Activated T-helper 1 cell treated with Interleukin-2 at 50 U/mL for 16 hours (primary cell): ENCODE measurements around the gene HSPA6.
"Not testable (repeated sequence)": the region's sequence is repeated elsewhere in the genome, so short reads cannot be mapped to it uniquely, and the experiment has no call there.

Experiments used
- DNase-seq: peaks from one replicate; pipeline ENCODE4 v3.0.0-alpha.2; 2020; ENCODE audit warnings: low read depth

Gene HSPA6

GRCh38 chr1:161503394-161503748, 21.0 kb upstream of the HSPA6 start:
- DNase-seq, result no peak

- no peak for DNase-seq
Measured at GRCh38 chr1:161505686-161506085, 18.7 kb upstream of the HSPA6 start.

GRCh38 chr1:161506336-161507223, 17.8 kb upstream of the HSPA6 start:
- DNase-seq, result no peak

GRCh38 chr1:161510477-161510876, 13.9 kb upstream of the HSPA6 start:
- DNase-seq, result no peak

- no peak for DNase-seq
Measured at GRCh38 chr1:161511018-161511755, 13.2 kb upstream of the HSPA6 start.

GRCh38 chr1:161511756-161512060, 12.6 kb upstream of the HSPA6 start:
- no peak for DNase-seq

- DNase-seq, result not testable (repeated sequence)
Measured at GRCh38 chr1:161512636-161513447, 11.5 kb upstream of the HSPA6 start.

- not testable (repeated sequence) for DNase-seq
Measured at GRCh38 chr1:161513448-161513780, 10.9 kb upstream of the HSPA6 start.

GRCh38 chr1:161513953-161514352, 10.4 kb upstream of the HSPA6 start:
- not testable (repeated sequence) for DNase-seq

GRCh38 chr1:161523041-161523816, 1.1 kb upstream of the HSPA6 start:
- DNase-seq, result not testable (repeated sequence)

- DNase-seq, result not testable (repeated sequence)
Measured at GRCh38 chr1:161524742-161525291, 477 bp downstream of the HSPA6 start.

GRCh38 chr1:161525321-161525720, 981 bp downstream of the HSPA6 start:
- DNase-seq, result not testable (repeated sequence)

GRCh38 chr1:161525918-161526317, 1.6 kb downstream of the HSPA6 start:
- DNase-seq, result not testable (repeated sequence)

- not testable (repeated sequence) for DNase-seq
Measured at GRCh38 chr1:161528550-161528949, 4.2 kb downstream of the HSPA6 start.

GRCh38 chr1:161529463-161530104, 5.2 kb downstream of the HSPA6 start:
- not testable (repeated sequence) for DNase-seq

- DNase-seq, result peak; percentile 35
Measured at GRCh38 chr1:161530158-161530557, 5.8 kb downstream of the HSPA6 start.

GRCh38 chr1:161530671-161531641, 6.6 kb downstream of the HSPA6 start:
- peak; percentile 75 for DNase-seq

GRCh38 chr1:161531986-161532643, 7.8 kb downstream of the HSPA6 start:
- no peak for DNase-seq
